HUES64 (cell line): ENCODE data around the gene CMSS1.
A peak's percentile ranks its signal among the peaks of the same experiment; 100 is the strongest.

Experiments
- H3K27ac ChIP-seq: 2 replicates; pipeline ENCODE4 v1.7.0; 2013; ENCODE audit warnings: low read depth, low read length, inconsistent platforms
- H3K27me3 ChIP-seq: 2 replicates; pipeline ENCODE4 v1.6.1; 2013; ENCODE audit warnings: mild to moderate bottlenecking, low read length; ENCODE audit not compliant: insufficient read depth
- H3K36me3 ChIP-seq: 2 replicates; pipeline ENCODE4 v1.6.1; 2013; ENCODE audit warnings: mild to moderate bottlenecking, low read length; ENCODE audit not compliant: insufficient read depth
- H3K4me1 ChIP-seq: 2 replicates; pipeline ENCODE4 v1.6.1; 2013; ENCODE audit warnings: mild to moderate bottlenecking, low read length, moderate library complexity; ENCODE audit not compliant: insufficient read depth
- H3K4me3 ChIP-seq: 2 replicates; pipeline ENCODE4 v1.5.1; 2013; ENCODE audit warnings: mild to moderate bottlenecking, low read length, moderate library complexity
- H3K9ac ChIP-seq: 2 replicates; pipeline ENCODE4 v1.6.1; 2013; ENCODE audit warnings: mild to moderate bottlenecking, low read depth, low read length
- H3K9me3 ChIP-seq: 2 replicates; pipeline ENCODE4 v1.6.1; 2013; ENCODE audit warnings: low read depth, low read length; ENCODE audit not compliant: insufficient read depth
- WGBS: fragments of 150-250, 120-280 bp; methylation state at CpG from one replicate; pipeline ENCODE4 v1.1.7; 2013; ENCODE audit warnings: missing lambda C conversion rate; 5-methylcytosine and 5-hydroxymethylcytosine counted together

CMSS1 gene

DNA sequence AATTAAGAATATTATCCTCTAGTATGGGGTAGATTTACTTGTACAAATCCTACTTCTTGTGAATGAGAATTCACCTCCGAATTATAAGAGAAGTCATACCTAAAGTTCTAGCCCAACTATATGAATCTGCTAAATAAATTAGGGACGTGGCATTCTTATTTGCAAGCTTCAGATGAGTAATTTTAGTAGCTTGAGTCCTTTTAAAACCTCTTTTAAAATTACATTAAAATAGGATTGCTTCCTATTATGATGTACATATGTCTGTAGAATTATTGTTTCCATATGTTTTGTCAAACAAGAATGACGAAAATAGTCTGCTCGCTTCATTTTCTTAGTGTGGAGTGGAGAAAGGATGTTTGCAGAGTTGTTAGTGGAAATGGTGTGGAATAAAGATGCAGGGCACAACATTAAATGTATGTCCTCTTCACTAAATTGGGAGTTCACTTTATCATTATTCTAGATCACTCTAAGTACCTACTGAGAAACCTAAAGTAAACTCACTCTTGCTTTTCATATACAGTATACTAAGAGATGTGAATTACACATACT is 59.4 kb downstream of the CMSS1 start:
- Histone ChIP-seq H3K36me3 (no peaks in the 10 kb centered on the region), H3K4me3 (peak overlapping the region; percentile 68; the same call in 1 of the 2 replicates), H3K9me3 (no peaks in the 10 kb centered on the region), H3K4me1 (peaks cover 30% of the 10 kb centered on the region), H3K9ac (no peak overlapping the region), H3K27me3 (peaks cover 77% of the 10 kb centered on the region), H3K27ac (no peak overlapping the region)
- 75% methylated on average over 2 of the region's 4 CpGs for WGBS

DNA sequence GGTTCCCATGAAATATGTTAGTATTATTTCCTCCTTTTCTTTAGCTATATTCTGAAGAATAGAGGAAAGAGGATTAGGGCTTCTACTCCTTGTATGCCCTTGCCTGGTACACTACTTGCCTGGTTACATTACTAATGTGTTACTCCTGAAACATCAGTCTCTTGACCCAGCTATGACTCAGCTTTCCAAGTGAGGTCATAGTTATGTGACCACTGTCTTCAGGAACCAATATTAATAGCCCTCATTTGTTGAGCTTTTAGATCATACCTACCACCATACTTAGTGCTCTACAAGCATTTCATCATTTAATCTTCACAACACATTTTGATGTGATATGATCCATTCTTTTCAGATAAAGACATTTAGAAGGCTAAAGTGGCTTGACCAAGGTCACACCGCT is 60.3 kb downstream of the CMSS1 start:
- Histone ChIP-seq H3K9me3 (no peaks in the 10 kb centered on the region), H3K27me3 (peaks cover 68% of the 10 kb centered on the region), H3K4me3 (no peak overlapping the region), H3K36me3 (no peaks in the 10 kb centered on the region), H3K4me1 (peaks cover 28% of the 10 kb centered on the region), H3K9ac (no peak overlapping the region), H3K27ac (no peak overlapping the region)
- 100% methylated on average over 1 of the region's 1 CpG for WGBS

DNA sequence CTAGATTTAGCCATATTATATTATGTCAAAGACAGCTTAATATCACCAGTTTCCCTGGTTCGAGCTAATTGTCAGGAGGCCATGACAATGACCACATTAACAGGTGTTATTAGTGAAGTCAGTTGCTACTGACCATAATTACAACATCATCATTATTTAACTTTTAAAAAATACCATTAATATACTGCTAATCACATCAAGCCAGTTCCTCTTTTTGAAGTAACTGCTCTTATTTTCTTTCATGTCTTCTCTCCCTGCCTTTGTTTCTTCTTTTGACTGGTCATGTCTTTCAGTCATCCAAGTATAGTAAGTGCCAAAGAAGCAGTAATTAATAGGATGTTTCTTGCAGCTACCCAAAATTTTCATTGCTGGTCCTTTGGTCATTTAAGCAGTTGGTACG is 61.6 kb downstream of the CMSS1 start:
- peaks cover 55% of the 10 kb centered on the region for H3K27me3 ChIP-seq
- WGBS = 89% methylated on average over 2 of the region's 2 CpGs

DNA sequence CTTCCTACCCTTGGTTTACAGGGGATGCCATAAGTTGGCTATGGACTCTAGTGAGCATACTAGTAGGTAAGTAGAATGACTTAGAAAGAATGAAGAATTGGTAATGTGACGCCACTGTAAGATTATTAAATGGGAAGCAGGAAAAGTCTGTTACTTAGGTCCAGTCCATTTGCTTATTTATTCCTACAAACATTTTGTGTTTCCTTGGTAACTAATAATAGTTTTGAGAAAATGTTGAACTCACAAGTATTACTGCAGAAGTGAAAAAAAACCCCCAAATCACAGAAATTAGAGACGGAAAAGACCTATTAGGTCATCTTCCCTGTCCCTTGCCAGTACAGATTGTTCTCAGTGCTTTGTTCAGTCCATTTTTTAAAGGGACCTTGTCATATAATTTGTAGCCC is 63.5 kb downstream of the CMSS1 start:
- no peaks in the 10 kb centered on the region for H3K9me3 ChIP-seq
- H3K9ac ChIP-seq = no peak overlapping the region
- 88% methylated on average over 2 of the region's 2 CpGs for WGBS
- H3K36me3 ChIP-seq = no peaks in the 10 kb centered on the region
- peaks cover 40% of the 10 kb centered on the region for H3K27me3 ChIP-seq
- peaks cover 26% of the 10 kb centered on the region for H3K4me1 ChIP-seq
- no peak overlapping the region for H3K27ac ChIP-seq
- no peak overlapping the region for H3K4me3 ChIP-seq

More for the DNA sequence above, 61.6 kb downstream of the CMSS1 start:
- no peak overlapping the region for H3K4me3 ChIP-seq
- no peak overlapping the region for H3K9ac ChIP-seq
- no peak overlapping the region for H3K27ac ChIP-seq
- H3K36me3 ChIP-seq = no peaks in the 10 kb centered on the region
- H3K9me3 ChIP-seq = no peaks in the 10 kb centered on the region
- H3K4me1 ChIP-seq = peaks cover 31% of the 10 kb centered on the region

DNA sequence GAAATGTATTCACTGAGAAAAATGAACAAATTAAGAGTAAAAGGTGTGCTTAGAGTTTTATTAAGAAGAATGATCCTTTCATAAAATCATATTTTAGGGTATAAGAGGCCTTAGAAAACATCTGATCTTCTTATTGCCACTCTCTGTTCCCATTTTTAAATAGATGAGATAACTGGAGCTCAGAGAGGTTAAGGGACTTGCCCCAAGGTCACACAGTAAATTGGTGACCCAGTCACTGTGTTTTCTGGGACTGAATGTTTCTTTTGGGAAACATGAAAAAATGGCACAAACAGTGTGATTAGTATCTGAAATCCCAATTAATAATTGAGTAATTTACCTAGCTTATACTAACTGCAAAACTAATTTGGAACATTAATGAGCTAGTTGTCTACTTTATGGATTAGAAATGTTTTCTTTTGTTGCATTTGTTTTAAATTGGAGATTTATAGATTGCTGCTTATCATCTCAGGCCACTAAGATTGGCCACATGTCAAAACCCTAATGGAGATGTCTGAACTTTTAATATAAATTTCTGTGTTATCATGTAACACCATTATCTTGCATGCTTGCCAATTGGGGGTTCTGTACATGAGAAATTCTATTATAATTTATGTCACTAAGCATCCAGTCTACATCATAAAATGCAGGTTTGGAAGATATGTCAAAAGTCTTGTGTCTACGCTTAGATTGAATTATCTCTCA is 64.9 kb downstream of the CMSS1 start:
- H3K27ac ChIP-seq = no peak overlapping the region
- 100% methylated on average over 1 of the region's 1 CpG for WGBS
- no peak overlapping the region for H3K4me3 ChIP-seq
- H3K9me3 ChIP-seq = no peaks in the 10 kb centered on the region
- H3K36me3 ChIP-seq = no peaks in the 10 kb centered on the region
- H3K9ac ChIP-seq = no peak overlapping the region
- peaks cover 15% of the 10 kb centered on the region for H3K4me1 ChIP-seq
- H3K27me3 ChIP-seq = peaks cover 26% of the 10 kb centered on the region

DNA sequence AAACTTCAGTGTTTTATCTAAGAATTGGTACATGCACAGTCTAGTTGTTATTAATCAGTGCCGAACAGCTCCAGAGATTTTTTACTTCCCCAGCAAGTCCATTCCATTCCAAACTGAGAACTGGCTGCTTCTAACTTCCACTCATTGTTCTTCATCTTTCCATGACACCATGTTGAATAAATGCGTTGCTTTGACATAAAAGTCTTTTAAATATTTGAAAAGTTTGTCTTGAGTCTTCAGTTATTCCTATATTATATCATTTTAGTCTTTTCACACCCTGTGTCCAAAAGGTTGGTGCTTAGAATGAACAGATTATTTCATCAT is 65.4 kb downstream of the CMSS1 start:
- Histone ChIP-seq H3K9ac (no peak overlapping the region), H3K4me3 (no peak overlapping the region), H3K27me3 (peaks cover 21% of the 10 kb centered on the region), H3K4me1 (peaks cover 15% of the 10 kb centered on the region), H3K27ac (no peak overlapping the region), H3K36me3 (no peaks in the 10 kb centered on the region), H3K9me3 (no peaks in the 10 kb centered on the region)
- 96% methylated on average over 1 of the region's 2 CpGs for WGBS

DNA sequence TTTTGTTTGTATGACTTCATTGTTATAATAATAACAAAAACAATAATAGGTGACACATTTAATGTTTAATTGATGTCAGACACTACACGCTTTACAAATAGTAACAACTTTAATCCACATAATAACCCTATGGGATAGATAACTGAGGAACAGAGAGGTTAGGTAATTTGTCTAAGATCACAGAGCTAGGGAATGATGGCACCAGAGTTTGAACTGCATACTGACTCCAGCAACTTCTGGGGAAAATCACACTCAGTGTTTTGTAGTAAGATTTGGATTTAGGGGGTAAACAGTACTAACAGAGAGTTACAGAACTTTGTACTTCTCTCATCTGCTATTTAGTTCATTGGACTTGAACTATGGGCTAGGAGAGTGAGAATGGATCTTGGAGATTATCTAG is 66.0 kb downstream of the CMSS1 start:
- Histone ChIP-seq H3K4me1 (peaks cover 12% of the 10 kb centered on the region), H3K27me3 (peaks cover 15% of the 10 kb centered on the region)
- no CpG with 5 or more reads among the region's 1 CpG for WGBS

DNA sequence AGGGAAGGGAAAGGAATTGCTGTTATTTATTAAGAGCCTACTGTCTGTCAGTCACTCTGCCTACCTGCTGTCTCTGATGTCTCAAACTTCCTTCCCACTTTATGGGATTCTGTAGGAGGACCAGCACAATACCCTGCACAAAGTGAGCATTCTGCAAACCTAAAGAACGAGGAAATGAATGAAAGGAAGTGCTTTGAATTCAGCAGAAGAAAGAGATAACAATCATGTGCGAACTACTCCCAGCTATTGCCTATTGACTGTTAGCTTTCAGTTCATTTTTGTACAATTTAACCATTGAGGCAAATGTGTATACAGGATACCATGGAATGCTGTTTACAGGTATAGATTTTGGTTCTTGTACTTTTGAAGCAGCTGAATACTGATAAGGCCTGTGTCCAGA is 66.8 kb downstream of the CMSS1 start:
- H3K9ac ChIP-seq = no peak overlapping the region
- no peaks in the 10 kb centered on the region for H3K9me3 ChIP-seq
- H3K27me3 ChIP-seq = peaks cover 7% of the 10 kb centered on the region
- peaks cover 12% of the 10 kb centered on the region for H3K4me1 ChIP-seq
- no peak overlapping the region for H3K4me3 ChIP-seq
- WGBS = 69% methylated on average over 2 of the region's 2 CpGs
- H3K36me3 ChIP-seq = no peaks in the 10 kb centered on the region
- H3K27ac ChIP-seq = no peak overlapping the region

More for the DNA sequence above, 66.0 kb downstream of the CMSS1 start:
- Histone ChIP-seq H3K36me3 (no peaks in the 10 kb centered on the region), H3K27ac (no peak overlapping the region), H3K4me3 (no peak overlapping the region), H3K9ac (no peak overlapping the region), H3K9me3 (no peaks in the 10 kb centered on the region)

DNA sequence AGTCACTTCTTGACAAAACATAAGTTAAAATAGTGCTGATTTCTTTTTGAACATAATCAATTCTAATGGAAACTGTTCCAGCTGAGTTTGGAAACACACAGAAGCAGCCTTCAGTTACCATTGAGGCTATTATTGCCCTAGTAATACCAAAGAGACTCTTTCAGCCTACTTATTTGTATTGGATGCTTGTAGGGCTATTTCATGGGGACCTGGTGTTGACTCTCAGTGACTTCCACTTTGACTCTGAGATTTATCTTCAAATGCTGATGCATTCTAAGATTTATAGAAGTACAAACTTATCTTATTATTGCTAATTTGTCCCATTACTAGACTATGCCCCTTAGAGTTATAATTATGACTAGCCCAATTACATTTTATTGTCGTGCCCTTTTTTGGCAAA is 67.4 kb downstream of the CMSS1 start:
- Histone ChIP-seq H3K9ac (no peak overlapping the region), H3K36me3 (no peaks in the 10 kb centered on the region), H3K27me3 (peaks cover 1% of the 10 kb centered on the region; the same call in 1 of the 2 replicates), H3K4me1 (peaks cover 12% of the 10 kb centered on the region), H3K27ac (no peak overlapping the region), H3K4me3 (no peak overlapping the region), H3K9me3 (no peaks in the 10 kb centered on the region)
- WGBS = 90% methylated on average over 1 of the region's 1 CpG

DNA sequence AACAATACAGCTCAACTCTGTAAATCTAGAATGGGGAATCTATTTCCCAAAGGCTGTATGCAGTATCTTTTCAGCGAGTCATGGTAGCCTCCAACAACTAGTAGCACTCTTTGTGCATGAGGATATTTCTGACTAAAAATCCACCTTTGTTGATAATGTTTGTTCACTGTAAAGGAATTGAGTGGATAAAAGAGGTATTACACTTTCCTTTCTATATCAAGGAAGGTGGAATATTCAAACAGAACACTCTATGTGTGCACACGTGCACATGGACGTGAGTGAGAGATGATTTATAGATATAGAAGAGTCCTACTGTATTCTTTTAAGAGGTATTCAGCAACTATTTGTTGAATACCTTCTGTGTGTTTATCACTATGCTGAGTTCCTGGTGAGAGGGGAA is 68.2 kb downstream of the CMSS1 start:
- WGBS = 87% methylated on average over 3 of the region's 3 CpGs

DNA sequence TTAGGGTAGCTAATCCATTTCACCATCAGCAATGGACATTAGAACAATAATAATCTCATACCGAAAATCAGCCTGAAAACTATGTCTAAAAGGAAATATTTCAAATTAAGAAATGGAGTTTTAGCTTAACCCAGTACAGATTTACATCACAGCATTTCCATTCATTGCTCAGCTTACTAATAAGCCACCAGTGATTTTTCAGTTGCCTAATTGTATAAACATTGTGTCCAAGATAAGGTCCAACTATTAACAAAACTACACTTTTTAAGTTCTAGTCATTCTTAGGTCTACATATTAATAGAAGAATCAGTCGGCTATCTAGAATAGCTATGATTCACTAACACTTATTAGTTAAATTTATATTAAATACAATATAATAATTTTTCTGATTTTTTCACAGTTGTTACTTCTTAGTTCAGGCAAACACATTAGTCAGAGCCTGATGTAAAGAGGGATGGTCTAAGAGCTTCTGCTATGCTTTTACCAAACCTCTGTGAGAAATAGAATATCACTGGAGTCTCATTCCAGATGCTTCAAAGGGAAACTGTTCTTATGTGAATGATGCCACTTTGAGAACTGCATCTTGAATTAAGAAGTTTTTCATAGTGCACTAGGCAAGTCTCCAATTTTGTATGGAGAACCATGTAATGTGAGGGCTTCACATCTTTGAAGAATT is 74.1 kb downstream of the CMSS1 start:
- H3K27me3 ChIP-seq = no peaks in the 10 kb centered on the region
- H3K4me1 ChIP-seq = peaks cover 27% of the 10 kb centered on the region
- no peak overlapping the region for H3K4me3 ChIP-seq
- no peak overlapping the region for H3K27ac ChIP-seq
- H3K9ac ChIP-seq = no peak overlapping the region
- H3K9me3 ChIP-seq = no peaks in the 10 kb centered on the region
- no peaks in the 10 kb centered on the region for H3K36me3 ChIP-seq
- no CpG with 5 or more reads among the region's 2 CpGs for WGBS

More for the DNA sequence above, 68.2 kb downstream of the CMSS1 start:
- H3K27ac ChIP-seq = no peak overlapping the region
- H3K36me3 ChIP-seq = no peaks in the 10 kb centered on the region
- no peak overlapping the region for H3K4me3 ChIP-seq
- no peaks in the 10 kb centered on the region for H3K27me3 ChIP-seq
- no peak overlapping the region for H3K9ac ChIP-seq
- peaks cover 15% of the 10 kb centered on the region for H3K4me1 ChIP-seq
- H3K9me3 ChIP-seq = no peaks in the 10 kb centered on the region
